AG09319 (cell line): ENCODE results near the gene VTI1B.

Source experiments
- DNase-seq: peaks from one replicate; pipeline ENCODE4 v3.0.0-alpha.2; 2010; ENCODE audit warnings: low read depth; ENCODE audit errors: extremely low read depth
- CTCF ChIP-seq: IDR thresholded peaks from 2 replicates; pipeline ENCODE4 v1.5.1; 2011; ENCODE audit warnings: low read depth, mild to moderate bottlenecking, inconsistent platforms, low read length, moderate library complexity

VTI1B gene

GRCh38 chr14:67695394-67695949, 21.0 kb upstream of the VTI1B start, which contains the start of gene RDH11:
RDH11 (minus strand) TSS chr14:67695764; CDS start chr14:67695703, 61 bp downstream.
- DNase-seq, result peak; percentile 62
- TF ChIP-seq CTCF, result no peak

- peak; percentile 62 for DNase-seq
- no peak for TF ChIP-seq CTCF
Observed at GRCh38 chr14:67694791-67695393, 20.5 kb upstream of the VTI1B start.

GRCh38 chr14:67690011-67690410, 15.6 kb upstream of the VTI1B start:
- no peak for TF ChIP-seq CTCF
- DNase-seq, result no peak

- DNase-seq, result no peak
- no peak for TF ChIP-seq CTCF
Observed at GRCh38 chr14:67683842-67684241, 9.4 kb upstream of the VTI1B start.

- no peak for TF ChIP-seq CTCF
- DNase-seq, result no peak
Observed at GRCh38 chr14:67680941-67681340, 6.5 kb upstream of the VTI1B start.

- TF ChIP-seq CTCF, result no peak
- DNase-seq, result no peak
Observed at GRCh38 chr14:67680121-67680602, 5.7 kb upstream of the VTI1B start.

GRCh38 chr14:67679006-67679405, 4.6 kb upstream of the VTI1B start:
- no peak for TF ChIP-seq CTCF
- DNase-seq, result no peak
